GM21786 (cell line): ENCODE results near the gene CDKAL1.

Experiments used
- ATAC-seq: cut with Tn5 transposase; IDR thresholded peaks from one replicate; pipeline ENCODE4 v1.9.1; 2021; ENCODE audit not compliant: unreplicated experiment

CDKAL1 gene

DNA sequence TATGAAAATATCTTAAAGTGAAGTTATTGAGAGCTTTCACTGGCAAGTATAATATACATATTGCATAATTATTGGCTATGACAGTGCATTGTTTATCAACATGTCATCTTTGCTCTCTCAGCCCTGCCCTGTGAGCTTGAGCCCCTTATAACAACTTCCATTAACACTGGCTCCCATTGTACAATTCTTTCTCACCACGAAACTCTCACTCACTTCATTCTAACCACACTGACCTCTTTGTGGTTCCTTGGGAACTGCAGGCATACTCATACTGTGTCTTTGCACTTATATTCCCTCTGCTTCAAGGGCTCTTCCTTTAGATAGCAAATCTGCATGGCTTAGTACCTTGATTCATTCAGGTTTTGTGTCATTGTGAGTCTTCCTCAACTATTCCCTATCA lies 411.8 kb downstream of the CDKAL1 start:
- ATAC-seq: peak; percentile 72

DNA sequence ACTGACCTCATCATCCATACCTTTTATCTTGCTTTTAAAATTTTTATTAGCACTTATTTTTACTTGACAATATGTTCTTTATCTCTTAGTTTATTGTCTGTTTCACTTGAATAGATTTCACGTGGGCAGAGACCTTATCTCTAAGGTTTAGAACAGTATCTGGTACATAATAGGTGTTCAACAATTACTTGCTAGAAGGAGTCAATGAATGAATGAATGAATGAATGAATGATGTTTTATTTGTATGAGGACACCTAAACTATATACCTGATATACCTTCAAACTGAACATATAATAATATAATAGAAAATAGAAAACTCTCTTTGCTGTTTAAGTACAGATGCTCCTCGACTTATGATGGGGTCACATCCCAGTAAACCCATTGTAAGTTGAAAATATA lies 412.6 kb downstream of the CDKAL1 start:
- ATAC-seq: no peak

DNA sequence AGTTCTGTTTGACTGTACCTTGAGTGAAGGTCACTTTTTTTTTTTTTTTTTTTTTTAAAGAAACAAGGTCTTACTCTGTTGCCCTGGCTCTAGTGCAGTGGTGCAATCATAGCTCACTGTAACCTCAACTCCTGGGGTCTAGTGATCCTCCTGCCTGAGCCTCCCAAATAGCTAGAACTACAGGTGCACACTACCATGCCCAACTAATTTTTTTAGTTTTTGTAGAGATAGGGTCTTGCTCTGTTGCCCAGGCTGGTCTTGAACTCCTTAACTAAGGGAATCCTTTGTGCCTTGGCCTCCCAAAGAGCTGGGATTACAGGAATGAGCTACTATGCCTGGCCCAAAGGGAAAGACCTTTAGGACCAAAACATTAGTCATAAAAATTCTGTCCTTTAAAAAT lies 413.7 kb downstream of the CDKAL1 start:
- no peak for ATAC-seq

DNA sequence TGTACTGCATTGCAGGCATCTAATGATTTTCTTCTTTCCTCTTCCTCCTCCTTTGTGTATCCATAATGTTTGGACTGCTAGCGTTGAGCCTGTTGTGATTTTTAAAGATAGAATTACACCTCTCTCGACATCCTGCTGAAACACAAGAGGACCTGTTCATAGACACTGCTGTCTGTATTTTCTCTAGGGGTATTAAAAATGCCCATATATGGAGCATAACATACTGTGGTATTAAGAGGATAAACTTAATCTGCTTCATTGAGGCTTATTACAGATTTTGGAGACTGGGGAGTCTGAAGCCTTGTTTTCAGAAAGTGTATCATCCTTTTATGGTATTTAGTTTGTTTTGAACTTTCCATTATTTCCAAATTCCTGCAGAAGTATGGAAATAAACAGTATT lies 414.3 kb downstream of the CDKAL1 start:
- no peak for ATAC-seq

DNA sequence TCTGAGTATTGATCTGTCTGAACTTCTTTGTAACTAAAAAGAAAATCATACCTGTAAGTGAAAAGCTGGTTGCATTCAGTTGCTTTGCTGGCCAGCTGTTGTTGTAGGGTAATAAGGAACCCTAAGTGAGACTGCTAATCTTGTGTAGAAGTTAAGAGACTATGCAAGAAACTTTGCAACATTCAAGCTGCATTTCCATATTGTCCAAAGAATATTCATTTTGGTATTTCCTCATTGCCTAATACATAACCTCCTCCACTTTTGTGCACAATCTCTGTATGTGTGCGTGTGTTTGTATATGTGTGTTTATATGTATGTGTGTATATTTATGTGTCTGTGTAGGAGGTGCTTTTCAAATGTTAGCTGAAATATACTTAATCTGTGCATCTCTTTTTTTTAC lies 414.9 kb downstream of the CDKAL1 start:
- no peak for ATAC-seq

DNA sequence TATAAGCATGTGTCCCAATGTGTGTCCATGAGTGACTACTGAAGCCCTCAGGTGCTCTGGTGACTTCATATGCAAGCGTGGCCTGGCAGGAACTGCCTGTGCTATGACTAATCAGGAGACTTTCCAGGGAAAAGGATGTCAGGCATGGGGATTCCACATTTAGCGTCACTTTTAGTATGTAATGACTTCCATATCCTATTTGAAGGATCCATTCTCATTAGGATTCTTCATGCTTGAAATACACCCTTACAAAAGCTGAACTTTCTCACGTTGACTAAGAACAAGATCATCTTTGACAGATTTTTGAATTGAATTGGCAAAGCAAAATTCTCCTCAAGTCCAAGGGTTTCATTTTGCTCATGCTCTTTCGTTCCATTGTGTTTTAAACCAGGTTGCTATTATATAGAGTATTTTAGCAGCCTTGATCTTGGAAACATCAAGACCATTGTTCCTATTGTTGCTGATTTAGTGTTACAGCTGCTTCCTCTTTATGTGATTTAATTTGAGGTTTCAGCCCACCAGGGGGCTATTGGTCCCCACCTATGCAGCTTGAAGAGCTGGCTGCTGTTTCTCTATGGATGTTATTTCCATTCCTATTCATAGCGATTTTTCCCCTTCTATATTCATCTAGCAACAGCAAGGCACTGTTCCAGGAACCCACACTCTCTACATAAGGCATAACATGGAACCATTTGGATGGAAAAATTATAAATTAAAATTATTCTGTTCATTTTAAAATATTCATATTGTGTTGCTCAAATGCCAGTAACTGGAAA lies 418.6 kb downstream of the CDKAL1 start:
- ATAC-seq: no peak

DNA sequence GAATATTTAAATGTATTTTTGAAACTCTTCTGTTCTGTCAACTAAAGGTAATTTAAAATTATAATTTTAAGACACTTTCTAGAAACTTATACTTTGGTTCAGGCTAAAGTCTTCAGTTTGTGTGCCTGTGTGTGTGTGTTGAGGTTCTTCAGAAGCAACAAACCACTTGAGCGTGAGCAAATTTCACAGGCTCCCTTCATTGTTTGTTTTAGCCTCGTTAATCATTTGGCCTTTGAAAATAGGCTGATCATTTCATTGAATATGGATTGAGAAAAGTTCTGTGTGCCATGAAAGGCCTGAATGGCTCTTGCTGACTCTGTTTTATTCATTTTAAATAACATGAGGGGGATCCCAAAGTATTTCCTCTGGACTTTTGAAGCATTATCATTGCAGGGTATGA lies 420.1 kb downstream of the CDKAL1 start:
- no peak for ATAC-seq

DNA sequence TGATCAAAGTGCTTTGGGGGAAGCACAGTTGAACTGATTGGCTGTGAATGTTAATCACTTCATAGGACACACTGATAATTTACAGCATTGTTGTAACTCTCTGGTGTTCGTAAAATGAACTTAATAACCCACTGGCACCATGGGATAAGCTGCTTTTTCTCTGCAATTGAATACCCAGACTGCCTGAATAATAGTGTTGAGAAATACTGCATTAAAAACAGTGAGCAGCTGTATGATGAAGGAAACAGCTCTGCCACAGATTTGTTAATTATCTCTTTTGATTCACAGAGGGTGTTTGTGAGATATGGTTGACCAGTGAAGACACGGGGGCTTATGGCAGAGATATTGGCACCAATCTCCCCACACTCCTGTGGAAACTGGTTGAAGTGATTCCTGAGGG lies 420.9 kb downstream of the CDKAL1 start:
- no peak for ATAC-seq

DNA sequence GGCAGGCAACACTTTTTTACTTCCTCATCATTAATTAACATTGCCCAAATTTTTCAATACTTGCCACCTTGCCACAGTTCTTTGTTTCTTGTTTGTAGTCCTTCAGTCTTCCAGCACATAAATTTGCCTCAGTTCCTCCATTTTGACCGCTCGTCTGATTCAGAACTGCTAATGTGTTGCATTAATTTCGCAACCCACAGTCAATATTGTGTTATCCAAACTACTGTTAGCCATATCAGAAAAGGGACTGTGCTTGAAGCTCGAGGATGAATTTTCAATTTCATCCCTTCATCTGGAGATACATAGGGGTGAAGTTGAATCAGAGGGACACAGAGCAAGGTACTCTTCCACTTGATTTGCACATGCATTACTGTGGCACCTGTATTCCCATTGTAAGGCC lies 421.5 kb downstream of the CDKAL1 start:
- ATAC-seq: no peak

DNA sequence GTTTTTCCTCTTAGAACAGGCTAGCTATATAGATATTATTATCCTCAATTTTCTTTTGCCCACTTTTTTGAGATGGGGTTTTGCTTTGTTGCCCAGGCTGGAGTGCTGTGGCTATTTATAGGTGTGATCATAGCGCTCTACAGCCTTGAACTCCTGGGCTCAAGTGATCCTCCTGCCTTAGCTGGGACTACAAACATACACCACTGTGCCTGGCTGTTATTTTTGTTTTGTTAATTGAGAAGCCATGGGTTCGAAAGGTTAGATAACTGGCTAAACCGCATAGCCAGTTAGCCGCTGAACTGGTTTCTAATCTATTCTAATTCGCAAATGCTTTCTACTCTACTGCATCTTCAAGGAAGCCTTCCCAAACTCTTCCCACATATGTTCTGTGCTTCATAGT lies 425.8 kb downstream of the CDKAL1 start:
- no peak for ATAC-seq

DNA sequence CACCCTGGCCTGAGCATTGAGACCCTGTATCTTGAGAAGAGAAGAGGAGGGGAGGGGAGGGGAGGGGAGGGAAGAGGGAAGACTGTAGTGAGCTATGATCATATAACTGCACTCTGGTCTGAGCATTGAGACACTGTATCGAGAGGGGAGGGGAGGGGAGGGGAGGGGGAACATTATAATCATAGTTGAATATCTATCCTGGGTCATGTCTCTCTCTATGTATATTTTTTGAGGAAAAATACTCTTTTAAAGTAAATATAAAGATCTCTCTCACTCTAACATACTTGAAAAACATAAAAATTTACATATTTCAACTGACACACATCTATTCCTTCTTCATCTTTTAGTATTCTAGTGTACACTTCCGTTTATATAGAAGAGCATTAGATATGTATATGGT lies 431.0 kb downstream of the CDKAL1 start:
- no peak for ATAC-seq

DNA sequence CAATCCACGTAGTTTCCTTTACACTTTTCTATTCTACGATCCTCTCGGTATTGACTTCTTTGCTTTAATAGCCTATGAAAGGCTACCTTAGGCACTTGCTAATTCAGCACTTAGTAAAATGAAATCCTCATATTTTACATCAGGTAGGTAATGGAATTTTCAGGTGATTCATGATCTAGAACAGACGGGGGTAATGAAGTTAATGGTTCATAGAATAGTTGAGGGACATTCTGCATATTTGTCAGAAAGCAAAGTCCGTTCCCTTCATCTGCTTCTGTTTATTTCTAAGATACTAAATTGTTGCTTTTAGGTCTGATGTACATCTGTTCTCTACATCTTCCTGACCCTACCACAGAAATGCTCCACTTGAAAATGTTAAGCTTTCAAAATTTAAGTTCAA lies 431.7 kb downstream of the CDKAL1 start:
- ATAC-seq: no peak

DNA sequence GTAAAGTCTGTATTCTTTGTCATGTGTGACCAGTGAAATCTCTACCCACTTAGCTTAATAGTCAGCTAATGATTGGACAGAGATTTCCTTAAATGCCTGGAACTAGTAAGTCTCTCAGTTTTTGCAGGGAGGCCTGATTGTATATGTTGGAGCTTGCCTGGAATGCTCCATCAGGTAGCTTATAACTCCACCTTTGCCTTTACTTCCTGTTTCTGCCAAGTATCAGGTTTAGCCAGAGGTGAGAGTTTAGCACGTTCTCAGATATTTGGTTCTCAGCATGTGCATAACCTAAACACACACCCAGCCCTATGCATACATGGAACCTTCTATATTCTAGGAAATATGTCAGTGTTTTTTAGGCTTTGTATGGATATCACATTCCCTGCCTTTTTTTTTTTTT lies 435.3 kb downstream of the CDKAL1 start:
- no peak for ATAC-seq

DNA sequence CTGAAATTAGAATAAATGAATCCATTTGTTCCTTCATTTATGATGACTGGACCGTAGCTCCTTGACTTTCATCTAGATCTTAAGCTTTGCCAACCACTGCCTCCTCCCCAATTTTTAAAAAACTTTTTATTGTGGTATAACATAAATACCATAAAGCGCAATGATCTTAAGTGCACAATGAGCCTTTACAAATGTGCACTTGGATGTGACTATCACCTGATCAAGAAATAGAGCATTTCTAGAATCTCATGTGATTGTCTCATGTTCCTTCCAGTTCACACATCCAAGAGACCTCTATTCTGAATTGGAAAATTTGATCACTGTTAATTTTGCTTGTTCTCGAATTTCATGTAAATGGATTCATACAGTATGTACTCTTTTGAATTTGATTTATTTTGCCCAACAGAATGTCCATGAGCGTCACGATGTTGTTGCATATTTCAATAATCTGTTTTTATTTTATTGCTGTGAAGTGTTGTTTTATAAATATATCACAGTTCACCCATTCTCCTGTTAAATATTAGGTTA lies 442.2 kb downstream of the CDKAL1 start:
- ATAC-seq: no peak

DNA sequence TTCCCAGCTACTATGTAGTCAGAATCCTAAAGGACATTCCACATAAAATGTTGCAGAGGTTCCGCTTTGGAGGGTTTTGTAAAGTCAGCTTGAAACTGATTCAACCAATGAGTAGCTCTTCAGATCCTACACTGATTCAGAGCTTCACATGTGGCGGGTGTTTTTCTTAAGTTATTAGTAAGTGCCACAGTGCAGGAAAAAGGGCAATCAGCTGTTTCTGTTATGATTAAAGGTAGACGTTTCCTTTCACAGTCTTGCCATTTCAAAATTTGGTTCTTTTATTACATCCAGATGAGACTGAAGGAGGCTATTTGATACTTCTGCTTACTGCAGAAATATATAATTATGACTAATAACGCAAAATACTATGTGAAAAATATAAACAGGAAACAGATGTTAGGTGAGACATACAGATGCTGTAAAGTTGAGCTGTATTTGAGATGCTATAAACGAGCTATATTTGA lies 443.9 kb downstream of the CDKAL1 start:
- peak; percentile 83 for ATAC-seq

DNA sequence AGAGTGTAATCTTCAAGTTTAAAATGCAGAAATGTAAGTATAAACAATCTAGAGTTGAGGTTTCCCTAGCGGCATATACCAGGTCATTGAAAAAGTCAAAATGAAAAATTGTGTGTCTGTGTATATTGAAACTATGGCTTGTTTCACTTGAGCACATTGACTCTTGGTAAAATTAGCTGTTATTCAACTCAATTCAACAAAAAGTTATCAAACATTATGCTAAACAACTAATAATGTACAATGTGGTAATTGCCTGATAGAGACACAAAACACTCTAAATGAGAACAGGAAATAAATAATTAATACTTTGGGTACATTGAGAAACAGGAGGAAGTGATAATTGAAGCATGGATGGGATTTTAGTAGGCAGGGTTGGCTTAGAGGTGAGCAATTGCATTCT lies 444.8 kb downstream of the CDKAL1 start:
- ATAC-seq: no peak

DNA sequence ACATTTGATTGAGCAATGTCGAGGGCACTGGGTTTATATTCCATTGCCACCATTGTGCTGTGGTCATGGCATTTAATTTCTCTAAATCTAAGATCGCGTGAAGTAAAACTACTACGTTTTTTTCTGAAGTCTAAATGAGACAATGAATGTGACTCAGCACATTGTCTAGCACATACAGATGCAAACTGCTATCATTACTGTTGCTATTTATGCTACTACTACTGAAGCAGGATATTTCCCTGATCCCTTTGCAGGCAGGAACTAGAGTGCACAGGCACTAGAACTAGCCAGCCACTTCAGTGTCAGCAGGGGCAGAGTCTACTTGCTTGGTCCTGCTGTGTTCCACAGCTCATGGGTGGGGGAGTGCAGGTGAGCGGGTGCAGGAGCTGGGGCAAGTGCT lies 449.7 kb downstream of the CDKAL1 start:
- ATAC-seq: no peak

DNA sequence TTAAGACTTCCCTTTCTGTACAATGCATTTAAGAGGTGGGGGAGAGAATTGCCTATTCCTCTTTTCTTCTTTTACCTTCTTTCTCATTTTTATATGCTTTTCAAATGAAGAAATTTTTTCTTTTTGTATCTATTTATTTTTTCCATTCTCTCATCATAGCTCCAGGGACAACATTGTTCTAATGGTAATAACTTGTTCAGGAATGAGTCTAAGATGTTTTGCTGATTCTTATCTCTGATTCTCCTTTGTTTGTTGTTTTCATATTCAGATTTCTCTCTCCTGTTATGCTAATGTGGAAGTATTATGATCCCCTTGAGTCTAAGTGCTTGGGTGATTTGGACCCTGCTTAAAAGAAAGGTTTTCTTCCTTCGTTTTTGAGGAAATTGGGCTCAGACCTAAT lies 451.6 kb downstream of the CDKAL1 start:
- no peak for ATAC-seq

DNA sequence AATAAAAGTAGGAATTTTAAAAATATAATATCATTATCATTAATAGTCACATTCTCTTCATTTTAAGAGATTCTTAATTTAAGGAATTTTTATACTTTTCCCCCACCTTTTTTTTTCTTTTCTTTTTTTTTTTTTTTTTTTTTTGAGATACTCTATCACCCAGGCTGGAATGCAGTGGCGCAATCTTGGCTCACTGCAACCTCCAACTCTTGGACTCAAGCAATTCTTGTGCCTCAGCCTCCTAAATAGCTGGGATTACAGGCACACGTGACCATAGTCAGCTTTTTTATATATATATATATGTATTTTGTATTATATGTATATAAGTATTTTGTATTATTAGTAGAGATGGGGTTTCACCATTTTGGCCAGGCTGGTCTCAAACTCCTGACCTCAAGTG lies 457.7 kb downstream of the CDKAL1 start:
- ATAC-seq: no peak

DNA sequence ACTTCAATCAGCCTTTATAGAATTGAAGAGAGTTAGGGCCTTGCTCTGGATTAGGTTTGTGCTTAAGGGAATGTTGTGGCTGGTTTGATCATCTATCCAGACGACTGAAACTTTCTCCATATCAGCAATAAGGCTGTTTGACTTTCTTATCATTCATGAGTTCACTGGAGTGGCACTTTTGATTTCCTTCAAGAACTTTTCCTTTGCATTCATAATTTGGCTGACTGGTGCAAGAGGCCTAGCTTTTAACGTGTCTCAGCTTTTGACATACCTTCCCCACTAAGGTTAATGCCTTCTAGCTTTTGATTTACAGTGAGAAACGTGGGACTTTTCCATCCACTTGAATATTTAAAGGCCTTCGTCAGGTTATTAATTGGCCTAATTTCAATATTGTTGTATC lies 461.8 kb downstream of the CDKAL1 start:
- ATAC-seq: no peak

DNA sequence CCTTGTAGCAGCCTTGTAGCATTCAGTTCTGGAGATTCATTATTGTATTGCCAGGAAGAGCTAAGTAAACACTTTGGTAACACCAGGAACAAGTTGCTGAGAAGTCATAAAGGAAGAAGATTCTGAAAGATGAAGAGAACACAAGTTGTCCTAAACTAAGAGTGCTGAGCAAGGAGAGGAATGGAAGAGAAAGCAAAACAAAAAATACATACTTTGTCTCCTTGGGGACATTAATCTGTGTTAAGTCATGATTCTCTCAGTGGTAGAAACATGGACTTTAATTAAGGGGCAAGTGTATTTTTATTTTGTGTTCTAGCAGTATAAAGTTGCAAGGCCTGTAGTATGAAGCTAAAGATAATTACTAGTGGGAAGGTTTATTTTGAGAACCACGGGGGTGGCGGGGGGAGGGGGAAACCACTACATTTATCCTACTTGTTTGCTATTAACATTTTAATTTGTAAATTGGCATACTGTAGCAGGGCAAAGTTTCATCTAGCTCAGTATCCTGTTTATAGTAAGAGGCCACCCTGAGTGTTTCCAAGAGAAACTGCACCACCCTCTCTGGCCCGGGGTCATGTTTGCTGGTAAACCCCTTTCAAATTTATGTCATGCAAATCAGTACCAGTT lies 463.0 kb downstream of the CDKAL1 start:
- no peak for ATAC-seq

DNA sequence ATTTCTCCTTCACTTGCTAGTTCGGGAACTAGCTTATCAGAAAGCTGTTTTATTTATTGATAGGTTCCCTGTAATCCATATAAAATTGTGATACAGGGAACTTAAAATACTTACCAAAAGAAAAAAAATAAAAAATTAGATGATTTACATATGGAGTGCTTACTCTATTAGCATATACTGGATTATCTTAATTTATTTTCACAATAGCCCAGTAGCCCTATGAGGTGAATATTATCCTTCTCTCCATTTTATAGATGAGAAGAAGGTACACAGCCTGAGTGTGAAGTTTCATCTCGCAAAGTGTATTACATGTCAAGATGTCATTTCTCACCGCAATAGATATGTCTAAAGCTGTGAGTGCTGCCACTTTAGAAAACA lies 463.5 kb downstream of the CDKAL1 start:
- ATAC-seq: no peak
